Neuronal stem cell (in vitro differentiated cells): ENCODE results near the gene PTPRB.

Experiments used
- DNase-seq: peaks from one replicate; pipeline ENCODE4 v3.0.0-alpha.2; 2013; ENCODE audit warnings: low spot score
- H2AFZ ChIP-seq: one replicate; pipeline ENCODE4 v1.6.1; 2013; ENCODE audit warnings: mild to moderate bottlenecking, low read length, inconsistent platforms
- H2AK5ac ChIP-seq: 2 replicates; pipeline ENCODE4 v1.6.1; 2013; ENCODE audit warnings: low read depth, mild to moderate bottlenecking, inconsistent platforms, low read length, moderate library complexity, mixed read lengths
- H2BK120ac ChIP-seq: 2 replicates; pipeline ENCODE4 v1.6.1; 2013; ENCODE audit warnings: low read depth, mild to moderate bottlenecking, inconsistent platforms, low read length, moderate library complexity, mixed read lengths
- H2BK12ac ChIP-seq: one replicate; pipeline ENCODE4 v1.6.1; 2013; ENCODE audit warnings: low read length, inconsistent platforms
- H2BK15ac ChIP-seq: 2 replicates; pipeline ENCODE4 v1.6.1; 2013; ENCODE audit warnings: mild to moderate bottlenecking, low read length, inconsistent platforms, mixed read lengths
- H2BK5ac ChIP-seq: one replicate; pipeline ENCODE4 v1.6.1; 2013; ENCODE audit warnings: inconsistent platforms, mild to moderate bottlenecking, low read length, moderate library complexity
- H3K14ac ChIP-seq: one replicate; pipeline ENCODE4 v1.6.1; 2013; ENCODE audit warnings: low read length, inconsistent platforms
- H3K18ac ChIP-seq: 2 replicates; pipeline ENCODE4 v1.6.1; 2013; ENCODE audit warnings: low read length, inconsistent platforms
- H3K23ac ChIP-seq: 2 replicates; pipeline ENCODE4 v1.6.1; 2013; ENCODE audit warnings: low read depth, mild to moderate bottlenecking, mixed read lengths, low read length, inconsistent platforms; ENCODE audit not compliant: poor library complexity
- H3K27ac ChIP-seq: replicated peaks from 3 replicates; pipeline ENCODE4 v1.5.1; 2013; ENCODE audit warnings: low read length, inconsistent platforms
- H3K27me3 ChIP-seq, 3 experiments: 2 replicates each; pipeline ENCODE4 v1.6.1; 2013; ENCODE audit warnings: low read length in 3 of 3, mild to moderate bottlenecking in 2 of 3, inconsistent platforms in 1 of 3, low read depth in 1 of 3, mixed read lengths in 1 of 3, moderate library complexity in 1 of 3; ENCODE audit not compliant: control insufficient read depth in 3 of 3, insufficient read depth in 3 of 3
- H3K36me3 ChIP-seq, 2 donors: replicated peaks in 1 of 2; 2 replicates each; pipeline ENCODE4 v1.6.1; 2013; ENCODE audit warnings: low read length in 2 of 2; ENCODE audit not compliant: control insufficient read depth in 2 of 2, insufficient read depth in 2 of 2
- H3K4ac ChIP-seq: 2 replicates; pipeline ENCODE4 v1.6.1; 2013; ENCODE audit warnings: inconsistent platforms, mild to moderate bottlenecking, low read length, moderate library complexity
- H3K4me1 ChIP-seq, 2 donors: 1 replicate in 1 of 2; 2 replicates in 1 of 2; pipeline ENCODE4 v1.6.1; 2013; ENCODE audit warnings: low read length in 2 of 2, low read depth in 1 of 2; ENCODE audit not compliant: control insufficient read depth in 2 of 2, insufficient read depth in 1 of 2
- H3K4me2 ChIP-seq: one replicate; pipeline ENCODE4 v1.6.1; 2013; ENCODE audit warnings: mild to moderate bottlenecking, low read length, inconsistent platforms; ENCODE audit not compliant: insufficient read depth, poor library complexity, severe bottlenecking
- H3K4me3 ChIP-seq, 2 donors: 2 replicates each; pipeline ENCODE4 v1.5.1; 2013; ENCODE audit warnings: low read length in 2 of 2, mild to moderate bottlenecking in 2 of 2, inconsistent platforms in 1 of 2, moderate library complexity in 1 of 2
- H3K79me1 ChIP-seq: one replicate; pipeline ENCODE4 v1.6.1; 2013; ENCODE audit warnings: low read depth, mild to moderate bottlenecking, inconsistent platforms, low read length, moderate library complexity
- H3K9ac ChIP-seq: one replicate; pipeline ENCODE4 v1.6.1; 2013; ENCODE audit warnings: mild to moderate bottlenecking, low read depth, low read length, inconsistent platforms; ENCODE audit not compliant: poor library complexity
- H3K9me3 ChIP-seq, 2 donors: replicated peaks in 1 of 2; 2 replicates each; pipeline versions ENCODE3 to v1.6.1; 2013; ENCODE audit warnings: low read length in 2 of 2, mild to moderate bottlenecking in 2 of 2, inconsistent platforms in 1 of 2, low read depth in 1 of 2, mixed read lengths in 1 of 2, moderate library complexity in 1 of 2; ENCODE audit not compliant: control insufficient read depth in 2 of 2, insufficient read depth in 1 of 2
- H4K8ac ChIP-seq: one replicate; pipeline ENCODE4 v1.6.1; 2013; ENCODE audit warnings: low read depth, mild to moderate bottlenecking, inconsistent platforms, low read length, moderate library complexity
- H4K91ac ChIP-seq: one replicate; pipeline ENCODE4 v1.6.1; 2013; ENCODE audit warnings: low read length, low read depth, mild to moderate bottlenecking, inconsistent platforms; ENCODE audit not compliant: poor library complexity
- WGBS, 2 donors: extraction: QIAGEN DNeasy Blood & Tissue Kit; methylation state at CpG; one replicate each; pipeline ENCODE4 v1.1.7; 2013; ENCODE audit warnings: missing lambda C conversion rate in 2 of 2, mixed read lengths in 1 of 2; ENCODE audit not compliant: insufficient read length in 2 of 2, insufficient replicate concordance in 1 of 2; ENCODE audit errors: extremely low coverage in 2 of 2; 5-methylcytosine and 5-hydroxymethylcytosine counted together

PTPRB gene

DNA sequence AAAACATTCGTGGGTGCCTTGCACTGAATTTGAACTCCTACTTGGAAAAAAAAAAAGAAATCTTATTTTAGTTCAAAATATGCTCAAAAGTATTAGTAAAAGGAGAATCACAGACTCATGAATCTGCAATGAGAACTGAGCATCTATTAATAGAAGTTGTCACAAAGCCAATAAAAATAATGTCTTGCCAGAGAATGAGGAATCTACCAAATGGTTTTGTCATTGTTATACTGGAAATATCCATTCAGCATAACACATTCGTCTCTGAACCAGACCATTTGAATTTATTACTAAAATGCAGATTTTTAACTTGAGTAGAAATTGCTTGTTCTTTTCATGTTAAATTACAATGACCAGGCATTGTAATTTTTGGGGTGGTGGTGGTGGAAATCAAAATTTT lies 11.6 kb upstream of the PTPRB start:
- H4K8ac ChIP-seq, result no peak overlapping the region
- no peak overlapping the region for H3K4ac ChIP-seq
- no peak overlapping the region for H3K4me2 ChIP-seq
- no peak overlapping the region for H2BK120ac ChIP-seq
- H3K36me3 ChIP-seq, result no peaks in the 10 kb centered on the region
- peaks cover 2 to 9% of the 10 kb centered on the region in 2 donors for H3K4me1 ChIP-seq
- H2BK12ac ChIP-seq, result no peak overlapping the region
- H4K91ac ChIP-seq, result no peak overlapping the region
- no peak overlapping the region for H2BK15ac ChIP-seq
- no peak overlapping the region for H3K9ac ChIP-seq
- no peak overlapping the region for H3K18ac ChIP-seq
- H3K79me1 ChIP-seq, result no peaks in the 10 kb centered on the region
- H3K27me3 ChIP-seq, result no peaks in the 10 kb centered on the region
- H2BK5ac ChIP-seq, result no peak overlapping the region
- H2AK5ac ChIP-seq, result no peak overlapping the region
- no peaks in the 10 kb centered on the region for H3K9me3 ChIP-seq
- no peak overlapping the region for H2AFZ ChIP-seq
- no peak overlapping the region for H3K27ac ChIP-seq
- no peak overlapping the region for H3K4me3 ChIP-seq
- DNase-seq, result no peak
- H3K23ac ChIP-seq, result no peak overlapping the region
- WGBS, 2 donors, result no CpG with 5 or more reads among the region's 2 CpGs
- H3K14ac ChIP-seq, result no peak overlapping the region

DNA sequence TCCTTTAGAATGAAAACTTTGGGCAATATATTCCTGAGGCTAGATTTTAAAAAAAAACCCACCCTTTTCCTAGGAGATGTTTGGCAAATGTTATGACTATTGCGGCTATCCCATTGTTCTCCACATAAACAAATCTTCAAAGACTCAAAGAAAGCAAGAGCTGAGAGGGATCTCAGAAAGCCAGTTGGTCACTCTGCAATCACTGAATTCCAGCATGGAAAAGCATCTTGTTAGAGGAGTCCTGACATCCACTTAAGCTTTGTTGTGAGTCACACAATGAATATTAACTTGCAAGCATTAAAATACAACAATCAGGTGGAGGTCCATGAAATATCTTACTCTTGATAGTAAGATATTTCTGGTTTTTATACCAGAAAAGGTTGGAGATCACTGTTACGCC lies 11.0 kb upstream of the PTPRB start:
- no peak overlapping the region for H3K4me2 ChIP-seq
- no peak overlapping the region for H3K14ac ChIP-seq
- no peaks in the 10 kb centered on the region for H3K79me1 ChIP-seq
- H3K4me1 ChIP-seq, result peaks cover 2 to 9% of the 10 kb centered on the region in 2 donors
- no peak overlapping the region for H2AK5ac ChIP-seq
- no peak overlapping the region for H2AFZ ChIP-seq
- no peak overlapping the region for H3K4me3 ChIP-seq
- DNase-seq, result no peak
- no peak overlapping the region for H3K23ac ChIP-seq
- no peak overlapping the region for H4K8ac ChIP-seq
- H3K4ac ChIP-seq, result no peak overlapping the region
- H3K9me3 ChIP-seq, result no peaks in the 10 kb centered on the region
- H4K91ac ChIP-seq, result no peak overlapping the region
- WGBS, 2 donors, result no CpG with 5 or more reads among the region's 2 CpGs
- H2BK15ac ChIP-seq, result no peak overlapping the region
- H3K27me3 ChIP-seq, result no peaks in the 10 kb centered on the region
- H2BK12ac ChIP-seq, result no peak overlapping the region
- no peak overlapping the region for H2BK5ac ChIP-seq
- H2BK120ac ChIP-seq, result no peak overlapping the region
- no peak overlapping the region for H3K27ac ChIP-seq
- no peak overlapping the region for H3K9ac ChIP-seq
- no peak overlapping the region for H3K18ac ChIP-seq
- no peaks in the 10 kb centered on the region for H3K36me3 ChIP-seq

DNA sequence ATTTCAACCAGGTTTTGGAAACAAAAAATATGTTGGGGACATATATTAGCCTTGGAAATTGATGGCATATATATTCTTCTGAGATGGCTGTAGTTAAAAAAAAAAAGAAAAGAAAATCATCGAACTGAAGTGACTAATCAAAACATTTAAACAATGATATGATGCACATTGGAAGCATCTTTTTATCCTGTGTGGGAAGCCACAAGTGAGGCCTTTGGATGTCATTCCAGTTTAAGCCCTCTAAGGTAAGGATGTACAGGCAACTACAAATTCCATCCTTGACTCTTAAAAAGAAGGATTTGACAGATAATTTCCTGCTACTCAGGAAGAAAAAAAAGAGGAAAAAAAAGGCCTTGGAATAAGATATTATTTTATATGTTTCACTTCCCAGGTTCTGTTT lies 9.6 kb upstream of the PTPRB start:
- no peak overlapping the region for H3K18ac ChIP-seq
- no peaks in the 10 kb centered on the region for H3K79me1 ChIP-seq
- H3K9ac ChIP-seq, result no peak overlapping the region
- no peak overlapping the region for H2BK120ac ChIP-seq
- H3K36me3 ChIP-seq, result no peaks in the 10 kb centered on the region
- WGBS, 2 donors, result no CpG with 5 or more reads among the region's 1 CpG
- no peak overlapping the region for H3K4ac ChIP-seq
- no peak overlapping the region for H2BK15ac ChIP-seq
- DNase-seq, result no peak
- no peaks in the 10 kb centered on the region for H3K9me3 ChIP-seq
- no peak overlapping the region for H3K27ac ChIP-seq
- no peak overlapping the region for H3K14ac ChIP-seq
- H4K8ac ChIP-seq, result no peak overlapping the region
- H3K27me3 ChIP-seq, result no peaks in the 10 kb centered on the region
- no peak overlapping the region for H2BK12ac ChIP-seq
- H3K4me1 ChIP-seq, result peaks cover 2 to 9% of the 10 kb centered on the region in 2 donors
- no peak overlapping the region for H3K4me3 ChIP-seq
- peak overlapping the region; percentile 86 for H2AFZ ChIP-seq
- H3K4me2 ChIP-seq, result no peak overlapping the region
- H2BK5ac ChIP-seq, result no peak overlapping the region
- H3K23ac ChIP-seq, result no peak overlapping the region
- H2AK5ac ChIP-seq, result no peak overlapping the region
- no peak overlapping the region for H4K91ac ChIP-seq

DNA sequence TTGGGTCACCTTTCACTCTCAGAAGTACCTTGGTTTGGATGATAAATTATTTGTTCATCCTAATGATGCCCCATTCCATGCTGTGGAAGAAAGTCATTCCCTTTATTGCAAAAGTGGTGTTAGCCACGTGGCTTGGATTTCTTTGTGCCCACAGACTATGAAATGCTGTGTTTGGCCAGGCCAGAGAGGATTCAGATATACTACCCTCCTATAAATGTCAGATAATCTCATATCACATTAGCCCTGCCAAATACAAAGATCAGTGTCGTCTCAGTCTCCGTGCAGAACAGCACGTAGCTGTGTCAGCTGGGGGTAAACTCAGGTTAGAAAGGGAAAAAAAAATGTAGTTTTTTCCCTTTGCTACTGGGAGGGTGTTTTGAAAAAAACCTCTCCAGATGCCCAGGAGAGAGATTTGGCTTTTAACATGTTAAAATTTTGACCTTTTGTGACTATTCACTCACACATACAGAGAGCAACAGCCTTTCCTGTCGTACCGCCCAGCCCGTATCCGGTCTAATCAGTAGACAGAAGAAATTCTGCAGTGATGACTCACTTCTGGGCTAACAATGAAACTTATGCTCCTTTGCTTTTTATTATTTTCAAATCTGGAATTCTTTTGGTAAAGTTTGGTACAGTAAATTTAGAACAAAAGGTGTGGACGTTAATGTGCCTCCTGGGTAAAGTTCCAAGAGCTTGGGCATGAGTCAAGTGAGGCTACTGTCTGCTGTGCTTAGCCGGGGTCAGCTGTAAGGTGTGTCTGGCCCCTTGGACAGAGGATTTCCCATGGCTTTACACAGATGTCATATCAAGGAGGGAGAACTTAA lies 8.5 kb upstream of the PTPRB start:
- Histone ChIP-seq H3K4me3 (peak overlapping the region in 1 of 2 donors; percentile 36), H3K9ac (no peak overlapping the region), H2AK5ac (no peak overlapping the region), H3K79me1 (no peaks in the 10 kb centered on the region), H2BK12ac (no peak overlapping the region), H3K4me2 (no peak overlapping the region), H2AFZ (peak overlapping the region; percentile 86), H3K27me3 (no peaks in the 10 kb centered on the region), H4K91ac (no peak overlapping the region), H3K9me3 (no peaks in the 10 kb centered on the region), H3K27ac (no peak overlapping the region), H3K36me3 (no peaks in the 10 kb centered on the region), H3K4me1 (peaks cover 2 to 9% of the 10 kb centered on the region in 2 donors), H2BK120ac (no peak overlapping the region), H4K8ac (no peak overlapping the region), H3K4ac (no peak overlapping the region), H3K23ac (no peak overlapping the region), H3K18ac (no peak overlapping the region), H3K14ac (no peak overlapping the region), H2BK15ac (no peak overlapping the region), H2BK5ac (no peak overlapping the region)
- no CpG with 5 or more reads among the region's 10 CpGs for WGBS, 2 donors
- no peak for DNase-seq
